HG03460 (cell line): ENCODE measurements around the gene PRR3.

Experiments
- ATAC-seq: cut with Tn5 transposase; IDR thresholded peaks from one replicate; pipeline ENCODE4 v1.9.1; 2021; ENCODE audit not compliant: unreplicated experiment

The PRR3 gene

DNA sequence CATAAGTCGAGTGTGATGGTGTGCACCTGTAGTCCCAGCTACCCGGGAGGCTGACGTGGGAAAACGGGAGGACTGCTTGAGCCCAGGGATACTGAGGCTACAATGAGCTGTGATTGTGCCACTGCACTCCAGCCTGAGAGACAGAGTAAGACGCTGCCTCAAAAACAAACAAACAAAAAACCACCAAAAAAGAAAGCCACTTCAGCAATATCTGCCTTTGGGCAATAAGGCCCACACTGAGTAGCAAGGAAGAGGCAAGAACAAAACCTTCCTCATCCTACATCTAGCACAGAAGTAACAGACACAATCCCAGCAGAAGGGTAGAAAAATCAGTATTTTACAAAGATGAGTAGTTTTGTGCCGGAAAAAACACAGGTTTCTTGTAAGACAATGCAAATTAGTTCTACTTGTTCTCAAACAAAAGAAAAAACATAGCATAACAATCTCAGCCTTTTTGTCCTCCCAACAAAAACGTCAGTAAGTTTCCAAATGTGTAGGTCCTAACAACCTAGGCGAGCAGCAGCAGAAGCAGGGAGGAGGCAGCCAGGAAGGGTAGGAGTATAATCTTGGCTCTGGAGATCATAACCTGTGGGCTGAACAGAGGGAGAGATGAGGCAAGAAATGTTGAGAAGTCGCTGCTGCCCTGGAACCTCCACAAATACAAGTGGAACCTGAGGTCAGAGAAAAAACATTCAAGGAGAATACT lies 54.2 kb downstream of the PRR3 start:
- ATAC-seq: no peak

DNA sequence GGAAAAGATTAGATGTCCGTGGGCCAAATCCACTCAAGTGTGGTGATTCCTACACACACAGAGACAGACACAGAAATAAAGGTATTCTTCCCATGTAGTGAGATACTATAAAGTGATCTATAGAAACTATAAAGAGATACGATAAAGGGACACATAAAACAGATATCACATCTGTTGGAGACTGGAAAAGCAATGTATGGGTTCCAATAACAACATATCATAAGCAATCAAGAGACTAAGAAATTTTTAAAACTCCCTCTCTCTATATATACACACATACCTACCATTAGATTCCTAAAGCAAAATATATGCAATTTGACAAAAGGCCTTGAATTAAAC lies 54.7 kb downstream of the PRR3 start:
- no peak for ATAC-seq

GRCh38 chr6:30612213-30612612 lies 55.1 kb downstream of the PRR3 start:
- ATAC-seq: no peak

- no peak for ATAC-seq
Measured at GRCh38 chr6:30612687-30613248, 55.7 kb downstream of the PRR3 start.
